Subcutaneous abdominal adipose tissue (tissue), 5 donors: ENCODE results near the gene GPR142.

Experiments used
- H3K27ac ChIP-seq: one replicate; pipeline ENCODE4 v1.7.0; 2013; ENCODE audit warnings: low read depth, mild to moderate bottlenecking, inconsistent platforms, low read length, moderate library complexity
- H3K27me3 ChIP-seq, 5 donors: one replicate each; pipeline ENCODE4 v1.7.0; 2013; ENCODE audit warnings: low read length in 5 of 5, inconsistent platforms in 1 of 5; ENCODE audit not compliant: control insufficient read depth in 5 of 5, insufficient read depth in 4 of 5
- H3K36me3 ChIP-seq, 5 donors: one replicate each; pipeline ENCODE4 v1.7.0; 2013; ENCODE audit warnings: low read length in 5 of 5; ENCODE audit not compliant: control insufficient read depth in 5 of 5, insufficient read depth in 5 of 5
- H3K4me1 ChIP-seq, 5 donors: one replicate each; pipeline ENCODE4 v1.7.0; 2013; ENCODE audit warnings: low read length in 5 of 5, mild to moderate bottlenecking in 3 of 5, moderate library complexity in 1 of 5; ENCODE audit not compliant: control insufficient read depth in 5 of 5, insufficient read depth in 5 of 5
- H3K4me3 ChIP-seq, 5 donors: one replicate each; pipeline ENCODE4 v1.7.0; 2013; ENCODE audit warnings: low read length in 5 of 5, low read depth in 1 of 5
- H3K9ac ChIP-seq, 5 donors: one replicate each; pipeline ENCODE4 v1.7.0; 2013; ENCODE audit warnings: low read length in 5 of 5, mild to moderate bottlenecking in 4 of 5, moderate library complexity in 3 of 5
- H3K9me3 ChIP-seq, 5 donors: one replicate each; pipeline ENCODE4 v1.7.0; 2013; ENCODE audit warnings: low read length in 5 of 5; ENCODE audit not compliant: control insufficient read depth in 5 of 5
- donor health status: healthy.
- donor health status: healthy.
- donor health status: healthy.
- donor health status: healthy.
- donor health status: healthy.

The GPR142 gene

DNA sequence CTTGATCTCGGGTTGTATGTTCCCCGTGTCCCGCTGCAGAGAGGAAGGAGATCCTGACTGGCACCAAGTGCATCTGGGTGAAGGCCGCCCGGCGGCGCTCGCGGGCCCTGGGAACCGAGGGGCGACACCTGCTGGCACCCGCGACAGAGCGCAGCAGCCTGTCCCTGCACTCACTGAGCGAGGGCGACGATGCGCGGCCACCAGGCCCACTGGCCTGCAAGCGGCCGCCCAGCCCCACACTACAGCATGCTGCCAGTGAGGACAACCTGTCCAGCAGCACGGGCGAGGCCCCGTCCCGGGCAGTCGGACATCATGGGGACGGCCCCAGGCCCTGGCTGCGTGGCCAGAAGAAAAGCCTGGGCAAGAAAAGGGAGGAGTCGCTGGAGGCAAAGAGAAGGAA, 13.2 kb upstream of the GPR142 start:
- H3K27me3 ChIP-seq = peaks cover 65 to 78% (median 77%) of the 10 kb centered on the region in 5 donors
- H3K4me1 ChIP-seq = peaks cover 0 to 12% (median 8%) of the 10 kb centered on the region in 5 donors
- no peaks in the 10 kb centered on the region for H3K9me3 ChIP-seq
- H3K9ac ChIP-seq = no peak overlapping the region
- no peak overlapping the region for H3K27ac ChIP-seq
- no peak overlapping the region for H3K4me3 ChIP-seq
- no peaks in the 10 kb centered on the region for H3K36me3 ChIP-seq

DNA sequence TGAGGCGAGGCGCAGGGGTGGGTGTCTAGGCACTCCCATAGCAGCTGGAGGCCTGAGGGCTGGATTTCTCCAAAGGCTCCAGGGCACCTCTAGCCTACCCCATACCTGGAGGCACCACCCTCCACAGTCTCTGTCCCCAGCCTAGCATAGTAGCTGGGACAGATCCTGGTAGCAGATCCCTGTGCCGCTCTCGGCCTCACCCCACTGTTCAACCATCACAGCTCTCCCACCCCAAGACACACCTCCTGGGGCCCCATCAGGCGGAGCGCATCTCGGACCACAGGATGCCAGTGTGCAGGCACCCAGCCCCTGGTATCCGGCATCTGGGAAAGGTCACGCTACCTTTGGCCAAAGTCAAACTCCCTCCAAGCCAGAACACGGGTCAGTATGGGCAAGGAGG, 12.7 kb upstream of the GPR142 start:
- Histone ChIP-seq H3K4me1 (peaks cover 0 to 12% (median 8%) of the 10 kb centered on the region in 5 donors), H3K36me3 (no peaks in the 10 kb centered on the region), H3K9me3 (no peaks in the 10 kb centered on the region), H3K27me3 (peaks cover 63 to 77% (median 76%) of the 10 kb centered on the region in 5 donors), H3K27ac (no peak overlapping the region), H3K4me3 (no peak overlapping the region), H3K9ac (no peak overlapping the region)

DNA sequence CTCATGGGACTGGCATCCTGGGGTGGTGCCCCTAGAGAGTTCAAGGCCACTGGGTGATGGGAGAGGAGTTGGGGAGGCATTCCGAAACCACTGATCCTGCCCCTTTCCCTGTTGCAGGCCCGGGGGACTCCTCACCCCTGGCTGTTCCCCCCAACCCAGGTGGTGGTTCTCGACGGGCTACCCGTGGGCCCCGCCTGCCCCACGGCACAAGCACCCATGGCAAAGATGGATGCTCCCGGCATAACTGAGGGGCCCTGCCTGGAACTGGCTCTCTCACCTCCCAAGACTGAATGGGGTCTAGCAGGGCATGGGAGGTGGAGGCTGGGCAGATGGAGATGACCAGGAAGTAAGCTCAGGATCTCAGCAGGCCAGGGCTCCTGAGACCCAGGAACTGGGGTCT, 12.2 kb upstream of the GPR142 start:
- Histone ChIP-seq H3K9ac (no peak overlapping the region), H3K4me3 (no peak overlapping the region), H3K27me3 (peaks cover 68 to 82% (median 79%) of the 10 kb centered on the region in 5 donors), H3K36me3 (no peaks in the 10 kb centered on the region), H3K4me1 (peaks cover 0 to 12% (median 8%) of the 10 kb centered on the region in 5 donors), H3K9me3 (no peaks in the 10 kb centered on the region), H3K27ac (no peak overlapping the region)

DNA sequence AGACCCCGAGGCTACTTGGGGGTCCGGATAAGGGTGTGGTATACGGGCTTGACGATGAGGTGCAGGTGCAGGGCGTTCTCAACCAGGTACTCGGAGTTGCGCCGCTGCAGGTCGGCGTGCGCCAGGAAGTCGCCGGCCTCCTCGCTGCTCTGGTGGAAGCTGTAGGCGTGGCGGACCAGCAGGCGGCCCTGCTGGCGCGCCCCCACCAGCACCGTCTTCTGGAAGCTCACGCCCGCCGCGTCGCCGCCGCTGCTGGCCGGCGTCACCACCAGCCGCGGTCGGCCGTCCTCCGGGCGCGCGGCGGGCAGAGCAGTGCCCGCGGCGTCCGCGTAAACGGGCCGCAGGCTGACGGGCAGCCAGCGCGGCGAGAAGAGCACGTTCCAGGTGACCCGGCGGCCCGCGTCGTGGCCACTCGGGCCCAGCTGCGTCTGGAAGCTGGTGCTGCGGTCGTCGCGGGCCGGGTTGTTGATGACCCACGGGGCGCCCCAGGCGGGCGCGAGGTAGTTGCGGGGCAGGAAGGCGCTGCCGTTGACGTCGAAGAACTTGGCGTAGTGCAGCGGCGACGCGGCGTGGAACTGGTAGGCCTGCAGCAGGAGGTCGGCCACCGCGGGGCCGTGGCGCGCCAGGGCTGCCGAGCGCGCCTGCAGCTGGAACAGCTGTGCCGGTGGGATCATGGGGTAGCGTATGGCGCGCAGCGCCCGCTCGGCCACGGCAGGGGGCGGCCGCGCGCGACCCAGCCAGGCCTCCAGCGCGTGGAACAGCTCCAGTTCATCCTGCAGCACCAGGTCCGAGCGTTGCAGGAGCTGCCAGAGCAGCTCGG, 10.4 kb upstream of the GPR142 start:
- Histone ChIP-seq H3K27ac (no peak overlapping the region), H3K9ac (no peak overlapping the region), H3K4me3 (peak overlapping the region in 3 of 5 donors; percentile 21 to 45 (median 22)), H3K27me3 (peaks cover 77 to 93% (median 83%) of the 10 kb centered on the region in 5 donors), H3K4me1 (peaks cover 0 to 13% (median 12%) of the 10 kb centered on the region in 5 donors), H3K9me3 (no peaks in the 10 kb centered on the region), H3K36me3 (no peaks in the 10 kb centered on the region)

DNA sequence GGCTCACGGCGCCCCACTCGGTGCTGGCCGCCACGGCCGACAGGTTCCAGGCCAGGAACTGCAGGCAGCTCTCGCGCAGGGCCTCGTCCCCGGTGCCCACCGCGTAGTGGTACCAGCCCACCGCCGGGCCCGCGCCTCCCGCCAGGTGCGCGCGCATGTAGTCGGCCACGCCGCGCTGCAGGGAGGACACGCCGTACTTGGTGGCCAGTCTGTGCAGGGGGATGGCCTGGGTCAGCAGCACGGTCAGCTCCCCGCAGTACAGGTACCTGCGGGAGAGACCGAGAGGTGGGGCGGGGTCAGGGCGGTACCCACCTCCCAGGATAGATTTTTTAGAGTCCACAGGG, 9.9 kb upstream of the GPR142 start:
- H3K9me3 ChIP-seq = no peaks in the 10 kb centered on the region
- H3K27me3 ChIP-seq = peaks cover 75 to 93% (median 83%) of the 10 kb centered on the region in 5 donors
- H3K27ac ChIP-seq = no peak overlapping the region
- H3K4me1 ChIP-seq = peaks cover 0 to 13% (median 12%) of the 10 kb centered on the region in 5 donors
- peak overlapping the region in 3 of 5 donors; percentile 21 to 45 (median 22) for H3K4me3 ChIP-seq
- no peak overlapping the region for H3K9ac ChIP-seq
- no peaks in the 10 kb centered on the region for H3K36me3 ChIP-seq

DNA sequence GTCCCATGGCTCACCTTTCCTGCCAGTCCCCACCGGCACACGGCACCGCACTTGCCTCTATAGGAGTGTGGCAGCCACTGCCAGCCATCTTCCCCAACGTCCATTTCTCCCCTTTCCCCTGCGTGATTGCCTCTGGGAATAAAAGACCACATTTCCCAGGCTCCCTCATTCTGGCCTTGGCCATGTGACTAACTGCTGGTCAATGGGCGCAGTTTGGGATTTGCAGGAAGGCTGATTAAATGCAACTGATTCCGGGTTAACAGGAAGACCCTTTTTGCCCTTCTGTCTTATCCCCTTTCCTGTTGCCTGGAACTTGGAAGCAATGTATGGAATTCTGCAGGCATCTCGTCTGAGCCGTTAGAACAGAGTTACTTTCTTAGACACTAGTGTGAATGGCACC, 8.6 kb upstream of the GPR142 start:
- Histone ChIP-seq H3K9ac (no peak overlapping the region), H3K27ac (no peak overlapping the region), H3K4me1 (peaks cover 0 to 13% (median 12%) of the 10 kb centered on the region in 5 donors), H3K4me3 (no peak overlapping the region), H3K9me3 (no peaks in the 10 kb centered on the region), H3K27me3 (peaks cover 67 to 89% (median 77%) of the 10 kb centered on the region in 5 donors), H3K36me3 (no peaks in the 10 kb centered on the region)

DNA sequence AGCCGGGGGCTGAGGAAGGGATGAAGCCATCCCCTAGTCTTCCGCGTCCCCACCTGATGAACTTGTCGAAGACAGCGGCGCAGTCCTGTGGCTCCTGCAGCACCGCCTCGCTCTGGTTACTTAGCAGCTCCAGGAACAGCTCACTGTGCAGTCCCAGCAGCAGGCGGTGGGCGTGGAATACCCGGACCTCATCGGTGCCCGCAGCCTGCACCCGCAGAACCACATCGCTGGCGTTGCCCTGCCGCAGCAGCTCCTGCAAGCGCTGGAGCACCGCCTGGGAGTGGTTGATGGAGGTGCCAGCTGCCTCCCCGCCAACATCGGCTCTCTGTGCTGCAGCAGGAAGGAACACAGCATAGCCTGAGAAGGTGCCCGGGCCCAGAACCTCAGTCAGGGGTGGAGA, 7.4 kb upstream of the GPR142 start:
- H3K27ac ChIP-seq = no peak overlapping the region
- peaks cover 55 to 77% (median 66%) of the 10 kb centered on the region in 5 donors for H3K27me3 ChIP-seq
- no peak overlapping the region for H3K4me3 ChIP-seq
- H3K9me3 ChIP-seq = no peaks in the 10 kb centered on the region
- H3K36me3 ChIP-seq = no peaks in the 10 kb centered on the region
- peaks cover 0 to 13% (median 12%) of the 10 kb centered on the region in 5 donors for H3K4me1 ChIP-seq
- no peak overlapping the region for H3K9ac ChIP-seq

DNA sequence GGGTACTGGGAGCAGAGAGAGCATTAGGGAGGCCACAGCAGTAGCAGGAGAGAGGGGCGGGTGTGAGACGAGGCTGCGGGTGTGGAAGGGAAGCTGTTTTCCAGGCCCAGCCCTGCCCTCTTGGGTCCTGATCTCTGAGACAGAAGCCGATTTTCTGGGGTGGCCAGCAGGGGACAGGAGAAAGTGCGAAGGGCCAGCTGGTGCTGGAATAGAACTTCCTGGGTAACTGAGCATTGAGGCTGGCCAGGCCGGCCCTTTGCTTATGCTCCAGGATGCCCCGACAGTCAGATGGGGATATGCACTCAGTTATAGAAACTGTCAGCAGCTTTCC, 6.4 kb upstream of the GPR142 start:
- Histone ChIP-seq H3K27me3 (peaks cover 51 to 67% (median 62%) of the 10 kb centered on the region in 5 donors), H3K9me3 (no peaks in the 10 kb centered on the region), H3K4me1 (peaks cover 0 to 13% (median 12%) of the 10 kb centered on the region in 5 donors), H3K36me3 (no peaks in the 10 kb centered on the region), H3K9ac (no peak overlapping the region), H3K27ac (no peak overlapping the region), H3K4me3 (no peak overlapping the region)

DNA sequence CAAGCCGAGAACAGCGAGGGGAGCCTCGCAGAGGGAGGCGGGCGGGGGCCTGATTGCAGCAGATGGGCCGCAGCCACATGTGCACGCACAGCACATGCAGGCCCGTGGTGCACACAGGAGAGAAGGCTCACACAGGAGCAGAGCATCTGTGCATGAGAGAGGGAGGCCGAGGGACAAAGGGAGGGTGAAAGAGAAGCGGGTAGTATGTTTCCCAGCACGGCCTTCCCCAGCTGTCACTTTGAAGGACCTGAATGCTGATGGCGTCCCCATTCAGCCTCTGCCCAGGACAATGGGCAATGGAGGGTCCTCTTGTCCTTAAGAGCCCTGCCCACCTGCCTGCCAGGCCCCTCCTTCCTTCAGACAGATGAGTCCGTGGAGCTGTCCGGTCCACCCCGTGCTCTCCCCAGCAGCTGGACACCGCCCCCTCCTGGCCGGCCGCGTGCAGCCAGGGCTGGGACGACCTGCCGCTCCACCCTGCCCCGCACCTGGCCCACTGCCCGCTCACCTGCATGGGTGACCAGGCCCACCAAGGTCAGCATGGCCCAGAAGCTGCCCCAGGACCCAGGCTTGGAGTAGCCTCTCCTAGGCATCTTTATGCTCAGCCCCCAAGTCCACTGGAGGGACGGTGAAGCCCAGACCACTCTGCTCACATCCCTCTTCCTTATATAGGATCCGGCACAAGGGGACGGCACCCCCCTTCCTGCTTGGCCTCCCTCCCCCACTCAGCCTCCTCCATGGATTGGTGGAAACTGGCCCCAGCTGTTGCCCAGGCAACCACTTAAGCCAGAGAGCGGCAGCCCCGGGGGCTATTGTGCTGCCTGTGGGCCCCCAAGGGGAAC, 5.9 kb upstream of the GPR142 start, which contains the start of gene BTBD17:
Gene BTBD17 (minus strand): TSS at position 639 of the 839 bp plus-strand sequence. CDS start 49 bp downstream, at position 590.
- Histone ChIP-seq H3K9ac (no peak within 1 kb of the TSS), H3K36me3 (no peaks in the 10 kb centered on the region), H3K27me3 (peaks cover 47 to 61% (median 56%) of the 10 kb centered on the region in 5 donors), H3K4me3 (no peak within 1 kb of the TSS), H3K27ac (no peak within 1 kb of the TSS), H3K4me1 (peaks cover 0 to 13% (median 11%) of the 10 kb centered on the region in 5 donors), H3K9me3 (no peaks in the 10 kb centered on the region)

DNA sequence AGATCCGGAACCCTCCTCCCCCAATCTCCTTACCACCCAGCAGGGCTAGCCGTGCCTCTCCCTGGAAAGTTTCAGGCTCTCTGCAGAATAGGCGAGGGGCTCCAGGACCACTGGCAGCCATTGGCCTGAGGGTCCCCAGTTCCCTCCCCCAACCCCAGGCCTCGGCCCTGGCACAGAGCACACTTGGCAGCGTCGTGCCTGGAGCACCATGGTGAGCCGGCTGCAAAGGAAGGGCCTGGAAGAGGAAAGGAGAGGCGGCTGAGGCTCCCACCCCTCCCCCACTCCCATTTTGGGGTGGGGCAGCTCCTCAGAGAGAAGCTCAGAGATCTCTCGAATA, 5.3 kb upstream of the GPR142 start:
- H3K4me1 ChIP-seq = peaks cover 0 to 11% (median 5%) of the 10 kb centered on the region in 5 donors
- no peak overlapping the region for H3K4me3 ChIP-seq
- H3K9ac ChIP-seq = no peak overlapping the region
- no peaks in the 10 kb centered on the region for H3K36me3 ChIP-seq
- H3K27ac ChIP-seq = no peak overlapping the region
- peaks cover 45 to 57% (median 51%) of the 10 kb centered on the region in 5 donors for H3K27me3 ChIP-seq
- no peaks in the 10 kb centered on the region for H3K9me3 ChIP-seq
